GM21447 (cell line): ENCODE data around the gene SGMS2.

ENCODE experiments used
- ATAC-seq: cut with Tn5 transposase; IDR thresholded peaks from one replicate; pipeline ENCODE4 v1.9.1; 2021; ENCODE audit not compliant: unreplicated experiment

SGMS2 gene

GRCh38 chr4:107824350-107825071, at the start of gene SGMS2:
Gene SGMS2, plus strand, starts transcription at chr4:107824932. Its CDS starts 70,622 bp downstream, at chr4:107895554.
- peak; percentile 70 for ATAC-seq

GRCh38 chr4:107777890-107778289, 46.8 kb upstream of the SGMS2 start:
- no peak for ATAC-seq

- no peak for ATAC-seq
Observed at GRCh38 chr4:107778784-107779530, 45.8 kb upstream of the SGMS2 start.

- no peak for ATAC-seq
Observed at GRCh38 chr4:107780665-107781064, 44.1 kb upstream of the SGMS2 start.

- no peak for ATAC-seq
Observed at GRCh38 chr4:107791902-107792301, 32.8 kb upstream of the SGMS2 start.

- ATAC-seq, result no peak
Observed at GRCh38 chr4:107792711-107793110, 32.0 kb upstream of the SGMS2 start.

- ATAC-seq, result no peak
Observed at GRCh38 chr4:107793996-107794395, 30.7 kb upstream of the SGMS2 start.

GRCh38 chr4:107799669-107800450, 24.9 kb upstream of the SGMS2 start:
- no peak for ATAC-seq

GRCh38 chr4:107800706-107801105, 24.0 kb upstream of the SGMS2 start:
- no peak for ATAC-seq

GRCh38 chr4:107801766-107802211, 22.9 kb upstream of the SGMS2 start:
- no peak for ATAC-seq

- ATAC-seq, result no peak
Observed at GRCh38 chr4:107804956-107805355, 19.8 kb upstream of the SGMS2 start.

- no peak for ATAC-seq
Observed at GRCh38 chr4:107806196-107806595, 18.5 kb upstream of the SGMS2 start.

- ATAC-seq, result no peak
Observed at GRCh38 chr4:107808572-107808971, 16.2 kb upstream of the SGMS2 start.

GRCh38 chr4:107809210-107809609, 15.5 kb upstream of the SGMS2 start:
- no peak for ATAC-seq

GRCh38 chr4:107814758-107815157, 10.0 kb upstream of the SGMS2 start:
- ATAC-seq, result no peak

GRCh38 chr4:107815158-107815557, 9.6 kb upstream of the SGMS2 start:
- no peak for ATAC-seq

- ATAC-seq, result peak; percentile 55
Observed at GRCh38 chr4:107818301-107818910, 6.3 kb upstream of the SGMS2 start.

- no peak for ATAC-seq
Observed at GRCh38 chr4:107823870-107824349, 822 bp upstream of the SGMS2 start.

- peak; percentile 38 for ATAC-seq
Observed at GRCh38 chr4:107825072-107825824, 516 bp downstream of the SGMS2 start.

- no peak for ATAC-seq
Observed at GRCh38 chr4:107826421-107826980, 1.8 kb downstream of the SGMS2 start.
